NCI-H345 treated with DMSO at 0.1 percent for 48 hours (cell line): ENCODE data around the gene FAT1.

ENCODE experiments used
- DNase-seq: peaks from one replicate; lab custom pipeline; 2025; ENCODE audit not compliant: unreplicated experiment; lab: John Stamatoyannopoulos, UW

The FAT1 gene

DNA sequence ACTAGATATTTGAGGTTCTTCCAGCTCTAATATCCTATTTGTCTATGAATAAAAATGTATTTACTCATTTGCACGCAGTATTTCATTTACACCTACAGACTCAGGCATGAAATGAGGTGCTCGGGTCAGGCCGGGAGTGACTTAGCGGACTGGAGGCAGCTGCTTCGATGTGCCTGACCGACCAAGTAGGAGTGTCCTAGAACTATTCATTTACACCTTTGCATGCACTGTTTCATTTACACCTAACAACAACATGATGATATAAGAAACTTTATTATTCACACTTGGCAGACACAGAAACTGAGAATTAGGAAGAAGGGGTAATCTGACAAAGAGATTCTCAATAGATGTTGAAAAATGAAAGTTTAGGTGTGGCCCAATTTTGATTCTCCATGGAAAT lies 28.7 kb upstream of the FAT1 start:
- no peak for DNase-seq

DNA sequence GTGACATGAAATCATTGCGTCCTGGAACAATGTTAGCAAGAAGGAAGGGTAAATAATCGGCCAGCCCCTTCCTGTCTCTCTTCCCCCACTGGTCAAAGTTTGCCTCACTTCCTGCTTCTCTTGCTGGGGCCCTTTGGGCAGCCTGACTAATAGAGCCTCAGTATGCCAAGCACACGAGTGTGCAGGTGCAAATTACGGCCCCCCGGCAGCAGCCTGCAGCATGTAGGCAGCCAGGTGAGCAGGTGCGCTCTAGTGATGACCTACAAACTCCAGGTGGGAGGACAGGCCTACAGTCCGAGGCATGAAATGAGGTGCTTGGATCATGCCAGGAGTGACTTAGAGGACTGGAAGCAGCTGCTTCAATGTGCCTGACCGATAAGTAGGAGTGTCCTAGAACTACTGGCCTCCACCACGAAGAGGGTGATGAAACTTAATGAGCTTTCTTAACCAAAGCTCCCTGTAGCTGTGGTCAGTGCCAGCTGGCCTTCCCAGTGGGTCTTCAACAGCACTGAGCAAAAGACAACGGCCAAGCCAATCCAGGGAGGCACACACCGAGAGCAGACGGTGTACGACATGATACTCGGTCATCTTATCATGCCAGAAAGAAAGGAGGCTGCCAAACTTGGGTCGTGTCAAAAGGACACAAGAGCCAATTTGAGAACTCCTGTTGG lies 26.1 kb upstream of the FAT1 start:
- no peak for DNase-seq

DNA sequence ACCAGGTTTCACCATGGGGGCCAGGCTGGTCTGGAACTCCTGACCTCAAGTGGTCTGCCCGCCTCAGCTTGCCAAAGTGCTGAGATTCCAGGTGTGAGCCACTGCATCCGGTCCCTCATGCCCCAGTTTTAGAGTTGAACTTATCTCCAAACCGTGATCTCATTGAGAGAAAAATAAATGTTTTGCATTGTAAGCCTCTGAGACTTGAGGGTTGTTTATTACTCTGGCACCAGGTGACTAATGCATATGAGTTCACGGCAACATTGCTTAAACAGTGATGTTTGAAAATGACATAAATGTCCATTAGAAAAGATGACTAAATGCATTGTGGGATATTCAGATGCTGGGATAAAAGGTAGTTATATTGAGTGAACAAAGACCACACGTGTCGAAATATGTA lies 22.9 kb upstream of the FAT1 start:
- no peak for DNase-seq

DNA sequence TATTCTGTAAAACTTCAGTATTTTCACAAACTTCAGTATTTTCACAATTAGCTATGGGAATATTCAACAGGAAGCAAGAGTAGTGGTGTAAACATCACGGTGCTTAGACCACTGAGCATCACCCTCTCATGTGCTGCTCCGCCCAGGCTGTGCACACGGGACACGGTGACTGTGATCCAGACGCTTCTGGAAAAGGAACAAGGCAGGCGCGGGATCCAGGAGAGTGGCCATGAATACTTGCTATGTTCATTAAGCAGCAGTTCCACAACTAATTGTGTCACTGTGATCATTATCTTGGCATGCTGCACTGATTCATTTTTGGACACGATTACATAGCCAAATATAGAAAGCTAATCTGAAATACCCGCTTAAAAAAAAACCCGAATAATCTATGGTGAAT lies 19.6 kb upstream of the FAT1 start:
- DNase-seq, result no peak

- no peak for DNase-seq
Measured at GRCh38 chr4:186740822-186741221, 17.2 kb upstream of the FAT1 start.

DNA sequence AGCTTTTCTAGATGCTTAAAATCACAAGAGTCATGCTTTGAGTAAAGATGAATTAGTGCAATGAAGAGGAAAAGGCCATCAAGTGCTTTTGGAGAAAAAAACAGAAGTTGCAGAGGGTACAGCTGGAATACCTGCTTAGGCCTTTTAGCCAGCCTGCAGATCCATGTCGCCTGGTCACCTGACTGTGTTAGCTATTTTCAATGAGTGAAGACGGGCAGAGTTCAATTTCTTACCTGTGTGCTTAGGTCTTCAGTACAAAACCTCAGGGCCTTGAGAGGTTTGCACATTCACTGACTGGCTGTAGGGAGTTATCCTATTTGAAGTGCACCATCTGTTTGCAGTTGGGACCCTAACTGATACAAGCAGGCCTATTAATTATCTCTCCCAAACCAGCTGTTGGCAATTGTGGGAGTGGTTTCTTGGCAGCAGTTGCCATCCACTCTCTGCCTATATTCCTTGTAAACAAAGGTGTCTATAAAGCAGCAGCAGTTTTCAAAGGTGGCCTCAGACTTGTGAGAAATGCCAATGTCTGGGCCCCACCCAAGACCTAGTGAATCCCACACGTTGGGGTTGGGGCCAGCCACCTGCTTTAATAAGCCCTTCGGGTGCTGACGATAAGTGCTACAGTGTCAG lies 16.3 kb upstream of the FAT1 start:
- DNase-seq, result no peak

GRCh38 chr4:186739317-186739716 lies 15.7 kb upstream of the FAT1 start:
- DNase-seq, result no peak

GRCh38 chr4:186738421-186738820 lies 14.8 kb upstream of the FAT1 start:
- DNase-seq, result no peak

DNA sequence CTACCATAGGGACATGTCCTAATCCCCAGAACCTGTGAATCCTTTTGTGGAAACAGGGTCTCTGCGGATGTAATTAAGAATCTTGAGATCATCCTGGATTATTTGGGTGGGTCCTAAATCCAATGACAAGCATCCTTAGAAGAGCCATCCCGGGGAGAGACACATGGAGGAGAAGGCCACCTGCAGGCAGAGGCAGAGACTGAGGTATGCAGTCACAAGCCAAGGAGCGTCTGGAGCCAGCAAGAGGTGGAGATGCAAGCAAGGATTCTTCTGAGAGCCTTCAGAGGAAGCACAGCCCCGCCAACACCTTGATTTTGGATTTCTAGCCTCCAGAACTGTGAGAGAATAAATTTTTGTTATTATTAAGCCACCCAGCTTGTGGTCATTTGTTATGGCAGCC lies 13.8 kb upstream of the FAT1 start:
- no peak for DNase-seq

GRCh38 chr4:186736466-186736865 lies 12.8 kb upstream of the FAT1 start:
- DNase-seq, result no peak

DNA sequence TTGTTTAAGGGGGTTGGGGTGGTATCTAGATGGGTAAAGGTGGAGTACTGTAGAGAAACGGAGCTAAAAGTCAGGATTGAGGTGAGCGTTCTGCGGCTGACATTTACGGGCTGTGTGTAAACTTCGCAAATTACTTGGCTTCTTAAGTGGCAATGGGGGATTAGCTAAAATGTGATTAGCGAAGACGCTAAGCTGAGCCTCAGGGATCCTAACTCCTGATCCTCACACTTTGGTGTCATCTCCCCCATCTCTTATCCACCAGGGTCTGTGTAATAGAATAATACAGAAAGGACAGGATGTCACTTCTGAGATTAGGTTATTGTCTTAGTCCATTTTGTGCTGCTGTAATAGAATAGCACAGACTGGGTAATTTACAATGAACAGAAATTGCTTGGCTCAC lies 10.6 kb upstream of the FAT1 start:
- no peak for DNase-seq

- DNase-seq, result no peak
Measured at GRCh38 chr4:186733778-186734177, 10.1 kb upstream of the FAT1 start.

DNA sequence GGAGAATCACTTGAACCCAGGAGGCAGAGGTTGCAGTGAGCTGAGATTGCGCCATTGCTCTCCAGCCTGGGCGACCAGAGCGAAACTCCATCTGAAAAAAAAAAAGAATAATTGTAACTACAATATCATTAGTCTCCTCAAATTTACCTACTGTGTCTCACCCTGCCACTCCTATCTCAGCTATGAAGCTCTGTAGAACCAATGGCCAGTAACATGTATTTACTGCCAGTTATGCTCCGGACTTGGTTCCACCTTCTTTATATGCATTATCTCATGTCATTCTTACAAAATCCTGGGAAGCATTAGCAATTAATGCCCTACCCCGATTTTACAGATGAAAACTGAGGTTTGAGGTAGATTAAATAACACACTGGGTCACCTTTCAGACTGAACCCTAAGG lies 7.0 kb upstream of the FAT1 start:
- DNase-seq, result no peak

GRCh38 chr4:186729856-186730255 lies 6.2 kb upstream of the FAT1 start:
- no peak for DNase-seq

GRCh38 chr4:186728631-186729271 lies 5.1 kb upstream of the FAT1 start:
- no peak for DNase-seq

- DNase-seq, result no peak
Measured at GRCh38 chr4:186727977-186728519, 4.4 kb upstream of the FAT1 start.

DNA sequence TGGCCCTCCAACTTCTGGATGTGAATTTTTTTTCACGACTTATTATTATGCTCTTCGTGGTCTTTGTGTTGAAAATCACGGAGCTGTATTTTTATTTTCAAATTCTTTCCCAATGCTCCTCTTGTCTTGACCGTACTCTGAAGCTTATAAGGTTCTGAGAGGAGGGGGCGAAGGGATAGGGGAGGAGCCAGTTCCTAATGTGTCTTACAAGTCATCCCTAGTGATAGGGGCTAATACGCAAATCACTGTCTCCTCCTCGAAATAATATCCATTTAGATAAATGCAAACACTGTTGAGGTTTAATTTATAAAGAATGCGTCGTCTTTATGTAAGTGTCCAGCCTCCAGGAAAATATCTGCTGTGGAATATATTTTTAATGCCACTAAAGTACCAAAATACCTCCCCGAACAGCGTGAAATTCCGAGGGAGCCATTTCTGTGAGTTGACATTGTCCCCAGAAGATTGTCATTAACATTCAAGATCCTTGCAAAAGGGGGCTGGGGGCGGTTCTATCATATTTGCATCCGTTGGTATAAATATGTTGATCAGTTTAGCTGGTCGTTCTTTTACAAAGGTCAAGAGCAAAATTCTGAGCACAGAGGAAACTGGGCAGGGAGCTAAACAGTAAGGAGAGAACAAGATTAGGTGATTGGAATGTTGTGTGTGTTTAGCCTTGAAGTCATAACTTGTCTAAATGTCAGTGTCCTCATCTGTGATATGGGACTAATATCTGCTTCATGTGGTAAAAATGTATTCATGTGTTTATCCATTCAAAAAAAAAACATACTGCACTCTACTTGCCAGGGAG lies 3.7 kb upstream of the FAT1 start:
- no peak for DNase-seq

DNA sequence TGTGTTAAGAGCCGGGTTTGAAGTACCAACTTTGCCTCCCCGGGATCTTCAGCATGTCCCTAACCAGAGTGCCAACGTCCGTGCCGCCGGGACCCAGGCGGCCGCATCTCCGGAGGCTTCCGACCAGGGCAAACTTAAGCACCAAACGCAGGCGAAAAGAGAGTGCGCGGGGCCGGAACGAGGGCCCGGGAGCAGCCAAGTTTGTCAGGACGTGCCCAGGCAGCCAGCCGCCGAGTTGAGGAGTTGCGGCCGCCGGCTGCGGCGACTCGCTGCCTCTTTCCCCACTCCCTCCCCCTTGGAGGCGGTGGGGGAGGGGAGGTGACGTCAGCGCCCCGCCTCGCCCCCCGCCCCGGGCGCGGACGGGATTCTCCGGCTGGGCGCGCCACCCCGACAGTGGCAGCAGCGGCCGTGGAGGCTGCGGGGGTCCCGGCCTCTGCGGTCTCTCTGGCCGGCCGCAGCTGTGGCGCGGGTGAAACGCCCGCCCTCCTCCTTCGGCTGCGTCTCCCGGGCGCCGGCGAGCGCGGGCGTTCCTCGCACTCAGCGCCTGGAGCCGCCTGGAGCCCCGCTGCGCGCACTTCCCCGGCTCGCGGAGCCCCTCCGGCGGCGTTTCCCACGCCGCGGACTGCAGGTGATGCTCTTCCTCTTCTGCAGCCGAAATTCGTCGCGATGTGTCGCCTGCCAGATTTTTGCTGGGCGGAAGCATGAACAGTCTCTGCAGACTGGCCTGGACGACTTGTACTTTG lies 2.9 kb upstream of the FAT1 start:
- DNase-seq, result peak; percentile 36

DNA sequence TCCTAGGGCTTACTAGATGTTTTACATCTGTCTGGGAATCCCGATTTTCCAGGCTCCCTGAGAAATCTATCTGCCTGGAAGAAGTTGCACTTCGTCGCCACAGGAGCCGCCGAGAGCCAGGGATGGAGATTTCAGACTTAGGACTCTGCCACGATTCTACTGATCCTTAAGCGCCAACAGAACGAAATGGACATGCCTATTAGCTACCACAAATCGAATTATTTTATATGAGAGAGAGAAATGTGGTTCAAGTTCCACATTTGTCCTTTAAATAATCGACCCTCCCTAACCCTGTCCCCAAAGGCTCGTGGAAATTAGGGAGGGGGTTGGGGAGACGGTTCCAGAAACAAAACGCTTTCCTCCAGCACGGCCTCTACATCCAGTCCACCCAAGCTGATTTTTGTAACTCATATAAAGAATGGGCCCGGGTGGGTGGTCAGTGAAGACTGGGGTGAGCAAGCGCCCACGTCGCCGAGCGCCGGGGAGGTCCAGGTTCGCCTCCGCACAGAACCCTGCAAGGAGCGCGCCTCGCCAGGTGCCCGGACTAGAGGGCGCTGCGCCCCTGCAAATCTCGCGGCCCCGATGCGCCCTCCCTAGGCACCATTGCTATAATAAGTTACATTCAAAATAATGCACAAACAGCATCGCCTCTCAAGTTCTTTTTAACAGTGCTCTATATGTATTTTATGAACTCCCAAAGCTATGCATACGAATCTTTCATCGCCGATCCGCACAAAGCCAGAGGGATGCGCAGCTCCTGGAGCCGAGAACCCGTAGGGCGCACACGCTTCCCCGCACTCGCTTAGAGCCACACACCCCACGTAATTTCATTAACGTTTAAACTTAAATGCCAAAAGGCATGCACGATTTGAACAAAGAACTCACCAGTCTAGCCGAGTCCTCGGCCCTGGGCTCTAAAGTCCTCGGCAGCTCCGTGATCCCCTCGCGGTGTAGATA lies 2.1 kb upstream of the FAT1 start:
- peak; percentile 55 for DNase-seq
